HepG2 (cell line): ENCODE results near the gene BRD8. TPM values are rescaled to one million over a fixed set of nuclear protein-coding genes. Genes with fewer than 3 reads are reported as not detected.

Experiments used
- GPN1 ChIP-seq: sonication (generic); formaldehyde crosslinking; IDR thresholded peaks from 2 replicates; pipeline ENCODE4 v1.5.1; 2020; ENCODE audit warnings: missing genetic modification reagents, borderline replicate concordance
- GZF1 ChIP-seq: sonication (generic); formaldehyde crosslinking; IDR thresholded peaks from 2 replicates; pipeline ENCODE4 v1.5.1; 2020; ENCODE audit warnings: mild to moderate bottlenecking, missing genetic modification reagents
- HNF1A ChIP-seq, 2 experiments: sonication (generic) in 1 of 2; formaldehyde crosslinking in 1 of 2; IDR thresholded peaks; 2 replicates each; pipeline versions ENCODE4 v1.4.0 to v1.6.1; 2016 to 2020; ENCODE audit warnings: borderline replicate concordance in 1 of 2, low read depth in 1 of 2, mild to moderate bottlenecking in 1 of 2, missing genetic modification reagents in 1 of 2
- IKZF5 ChIP-seq: IDR thresholded peaks from 2 replicates; pipeline ENCODE4 v1.6.1; 2018; ENCODE audit warnings: missing genetic modification reagents, mild to moderate bottlenecking, missing compliant biosample characterization
- JUNB ChIP-seq: sonication (generic); formaldehyde crosslinking; IDR thresholded peaks from 2 replicates; pipeline ENCODE4 v1.8.0; 2022; ENCODE audit warnings: missing genetic modification reagents, mild to moderate bottlenecking, borderline replicate concordance
- PAXIP1 ChIP-seq: sonication (generic); formaldehyde crosslinking; conservative IDR thresholded peaks from 2 replicates; pipeline ENCODE4 v1.4.0; 2020; ENCODE audit warnings: mild to moderate bottlenecking, missing genetic modification reagents, moderate library complexity
- ZFAT ChIP-seq: sonication (generic); formaldehyde crosslinking; conservative IDR thresholded peaks from 2 replicates; pipeline ENCODE4 v1.8.1; 2023; ENCODE audit warnings: missing genetic modification reagents, inconsistent platforms
- ZNF142 ChIP-seq: sonication (generic); formaldehyde crosslinking; IDR thresholded peaks from 2 replicates; pipeline ENCODE4 v1.4.0; 2020; ENCODE audit warnings: missing genetic modification reagents
- ZNF282 ChIP-seq: fragments of 450-650 bp; IDR thresholded peaks from 2 replicates; pipeline ENCODE4 v1.6.1; 2018; ENCODE audit not compliant: partially characterized antibody
- ZNF629 ChIP-seq: sonication (generic); formaldehyde crosslinking; conservative IDR thresholded peaks from 2 replicates; pipeline ENCODE4 v1.5.0; 2020; ENCODE audit warnings: missing genetic modification reagents
- ZNF724P ChIP-seq: sonication (generic); formaldehyde crosslinking; IDR thresholded peaks from 2 replicates; pipeline ENCODE4 v1.8.0; 2022; ENCODE audit warnings: missing genetic modification reagents, borderline replicate concordance
- ZNF781 ChIP-seq: sonication (generic); formaldehyde crosslinking; IDR thresholded peaks from 2 replicates; pipeline ENCODE4 v1.5.1; 2020; ENCODE audit warnings: borderline replicate concordance, mild to moderate bottlenecking, missing genetic modification reagents; ENCODE audit errors: not compliant biosample characterization
- polyA plus RNA-seq, 8 experiments: library from polyadenylated mRNA; depleted of rRNA in 3 of 8; stranded (reverse) in 7 of 8; unstranded in 1 of 8; fragments of >200 nt; fragmentation: Illumina TruSeq in 4 of 8; extraction: Trizol in 4 of 8; gene quantifications; 2 replicates each; pipeline versions ENCODE4 v1.2.1 to v1.2.3, GENCODE V29; 2011 to 2016; ENCODE audit warnings: low read depth in 4 of 8, missing spikeins in 1 of 8, mixed read lengths in 1 of 8; ENCODE audit not compliant: insufficient read depth in 1 of 8
- total RNA-seq, 5 experiments: library from RNA; depleted of rRNA; stranded (reverse); fragments of >200 nt; fragmentation: Illumina TruSeq; extraction: Trizol; gene quantifications; 2 replicates each; pipeline ENCODE4 v1.2.3, GENCODE V29; 2016; ENCODE audit warnings: low read depth in 1 of 5

BRD8 gene
- total and polyA plus RNA-seq, 2 of the 13 experiments (the other 11 are each of a cell fraction or from before 2014, with no cell fraction given): 62.5 to 71.1 TPM

GRCh38 chr5:138213161-138214029 lies 35.0 kb upstream of the BRD8 start, which contains the start of gene CDC23 (continued):
- TF ChIP-seq ZNF142 (CRISPR knock-in tag) (no peak), ZNF724P (CRISPR knock-in tag) (no peak), GPN1 (CRISPR knock-in tag) (no peak), ZNF282 (no peak), IKZF5 (CRISPR knock-in tag) (no peak; the same call in none of the 2 replicates), ZFAT (CRISPR knock-in tag) (no peak), ZNF781 (peak; percentile 64), PAXIP1 (peak; percentile 41; the same call in 1 of the 2 replicates), GZF1 (CRISPR knock-in tag) (no peak), ZNF629 (CRISPR knock-in tag) (no peak), JUNB (CRISPR knock-in tag) (no peak), HNF1A (IDR thresholded peaks at IDR 0.05; ENCODE audit: low read depth) (no peak), HNF1A (CRISPR knock-in tag; IDR thresholded peaks at IDR 0.05; ENCODE audit: borderline replicate concordance) (0 out of 2 replicates have a peak, but pooled peaks have one; percentile 21)
